Panc1 (cell line): ENCODE data around the gene NMT1. TPM values are rescaled to one million over a fixed set of nuclear protein-coding genes. Genes with fewer than 3 reads are reported as not detected.
A peak's percentile ranks its signal among the peaks of the same experiment; 100 is the strongest.

Source experiments
- ATAC-seq: fragments of 200-7000 bp; cut with Tn5 transposase; 2 replicates; pipeline ENCODE4 v1.9.1; 2020; ENCODE audit warnings: mild to moderate bottlenecking, moderate library complexity
- BruUV-seq: library from RNA; stranded (reverse); fragments of 400-500 nt; replicated peaks from 2 replicates; lab custom pipeline; 2021; lab: Mats Ljungman, UMichigan
- CTCF ChIA-PET: fragments of 300-600 bp; sonication (Branson Sonifier 250); formaldehyde crosslinking; loops from one replicate; lab custom pipeline; 2022; ENCODE audit warnings: antibody characterized with exemption; lab: Charles Lee
- POLR2A ChIA-PET: fragments of 300-600 bp; sonication (Branson Sonifier 250); formaldehyde crosslinking; loops from one replicate; lab custom pipeline; 2022; ENCODE audit warnings: antibody characterized with exemption; lab: Charles Lee
- DNase-seq: peaks from one replicate; pipeline ENCODE4 v3.0.0-alpha.2; 2010; ENCODE audit warnings: low read depth, low spot score
- H3K27ac ChIP-seq: 2 replicates; pipeline ENCODE4 v1.5.1; 2011; ENCODE audit warnings: mild to moderate bottlenecking, low read length, inconsistent platforms
- H3K27me3 ChIP-seq: fragments of 200-500 bp; sonication (Bioruptor generic); 2 replicates; pipeline ENCODE4 v1.6.0; 2014; ENCODE audit warnings: low read length, inconsistent platforms; ENCODE audit not compliant: control insufficient read depth, insufficient read depth
- H3K36me3 ChIP-seq: fragments of 200-500 bp; sonication (Bioruptor generic); 2 replicates; pipeline ENCODE4 v1.5.1; 2014; ENCODE audit warnings: inconsistent platforms, mild to moderate bottlenecking, low read length, moderate library complexity; ENCODE audit not compliant: control insufficient read depth, insufficient read depth
- H3K4me1 ChIP-seq: 2 replicates; pipeline ENCODE4 v1.5.1; 2011; ENCODE audit warnings: inconsistent platforms, mild to moderate bottlenecking, low read length, moderate library complexity; ENCODE audit not compliant: control insufficient read depth, insufficient read depth
- H3K4me3 ChIP-seq, 2 experiments: 2 replicates each; pipeline ENCODE4 v1.5.1; 2011 to 2012; ENCODE audit warnings: low read depth in 2 of 2, low read length in 2 of 2, mild to moderate bottlenecking in 2 of 2, inconsistent platforms in 1 of 2, moderate library complexity in 1 of 2
- H3K9me3 ChIP-seq: fragments of 200-500 bp; sonication (Bioruptor generic); 2 replicates; pipeline ENCODE4 v1.5.1; 2014; ENCODE audit warnings: low read depth, mild to moderate bottlenecking, inconsistent platforms, low read length, moderate library complexity; ENCODE audit not compliant: control insufficient read depth, insufficient read depth
- POLR2AphosphoS5 ChIP-seq: IDR thresholded peaks from 2 replicates; pipeline ENCODE4 v1.6.1; 2012; ENCODE audit warnings: mild to moderate bottlenecking, low read depth, low read length, moderate library complexity
- SIN3A ChIP-seq: IDR thresholded peaks from 2 replicates; pipeline ENCODE4 v1.6.1; 2012; ENCODE audit warnings: low read depth, mild to moderate bottlenecking, low read length, moderate library complexity, borderline replicate concordance; ENCODE audit not compliant: insufficient read depth
- TCF7L2 ChIP-seq: IDR thresholded peaks from 2 replicates; pipeline ENCODE4 v1.6.1; 2011; ENCODE audit warnings: mild to moderate bottlenecking, low read depth, low read length, inconsistent platforms
- in situ Hi-C: cut with HindIII; loops from 2 replicates; pipeline ENCODE4 v1.10.0; 2016; ENCODE audit warnings: low sequenced_read_pairs, low pct_unique_long_range_greater_than_20kb
- intact Hi-C: fragments of 100-400 bp; cut with micrococcal nuclease; formaldehyde crosslinking; loops from one replicate; pipeline ENCODE4 v1.10.0; 2022; ENCODE audit not compliant: unreplicated experiment
- total RNA-seq: library from RNA; stranded (reverse); gene quantifications from one replicate; pipeline ENCODE4 v1.2.1, GENCODE V29; 2021; ENCODE audit not compliant: unreplicated experiment
- TF ChIP-seq, protein P1 (sequence below), 2 experiments: IDR thresholded peaks; 2 replicates each; pipeline ENCODE4 v1.6.1; 2011 to 2012; ENCODE audit warnings: low read depth in 2 of 2, control low read depth in 1 of 2, low read length in 1 of 2, mild to moderate bottlenecking in 1 of 2, moderate library complexity in 1 of 2; ENCODE audit not compliant: insufficient read depth in 1 of 2
- TF ChIP-seq, protein P2 (sequence below): fragments of 450-650 bp; IDR thresholded peaks from 2 replicates; pipeline ENCODE4 v1.5.1; 2017; ENCODE audit warnings: mild to moderate bottlenecking

The NMT1 gene
- total RNA-seq, 1 experiment from 2014 or later: 105 TPM

DNA sequence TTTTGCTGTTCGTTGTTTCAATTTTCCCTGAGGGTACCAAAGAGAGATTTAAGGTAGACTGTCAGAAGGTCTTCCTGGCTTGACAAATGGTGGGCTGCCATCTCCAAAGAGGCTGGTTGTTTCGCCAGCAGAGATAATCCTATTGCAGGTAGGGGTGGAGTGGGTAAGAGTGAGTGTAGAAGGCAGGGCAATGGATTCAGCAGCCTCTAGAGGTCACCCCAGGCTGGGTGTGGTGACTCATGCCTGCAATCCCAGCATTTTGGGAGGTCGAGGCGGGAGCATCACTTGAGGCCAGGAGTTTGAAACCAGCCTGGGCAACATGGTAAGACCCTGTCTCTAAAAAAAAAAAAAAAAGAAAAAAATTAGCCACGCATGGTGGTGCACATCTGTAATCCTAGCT is 44.3 kb upstream of the NMT1 start:
- no peak overlapping the region for H3K4me3 ChIP-seq
- in situ Hi-C loops (no loop called here), intact Hi-C loops (no loop called here)
- H3K4me1 ChIP-seq: peaks cover 19% of the 10 kb centered on the region
- POLR2A ChIA-PET: no interaction called here
- CTCF ChIA-PET: no interaction called here
- H3K27me3 ChIP-seq: no peaks in the 10 kb centered on the region
- ATAC-seq: no peak
- no peak overlapping the region for H3K27ac ChIP-seq
- DNase-seq: no peak
- no peaks in the 10 kb centered on the region for H3K36me3 ChIP-seq
- no TSS peak for BruUV-seq
- TF ChIP-seq TCF7L2: no peak
- no peaks in the 10 kb centered on the region for H3K9me3 ChIP-seq

DNA sequence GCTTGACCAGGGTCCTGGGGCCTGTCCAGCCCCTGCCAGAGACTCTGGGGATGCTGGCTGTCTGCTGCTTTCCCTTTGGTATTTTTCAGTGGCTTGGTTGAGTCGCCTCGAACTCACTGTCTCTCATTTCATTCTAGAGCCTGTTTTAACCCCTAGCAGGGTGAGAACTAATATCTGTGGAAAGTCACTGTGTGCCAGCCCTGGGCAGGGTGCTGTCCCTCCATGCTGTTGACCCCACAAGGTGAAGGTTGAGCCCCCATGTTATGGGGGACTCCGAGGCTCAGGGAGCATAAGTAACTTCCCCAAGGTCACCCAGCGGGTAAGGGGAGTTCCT is 42.6 kb upstream of the NMT1 start:
- POLR2A ChIA-PET: no interaction called here
- peak overlapping the region; percentile 57 for H3K27ac ChIP-seq
- ATAC-seq (no peak), DNase-seq (no peak)
- TF ChIP-seq, protein P1, sequence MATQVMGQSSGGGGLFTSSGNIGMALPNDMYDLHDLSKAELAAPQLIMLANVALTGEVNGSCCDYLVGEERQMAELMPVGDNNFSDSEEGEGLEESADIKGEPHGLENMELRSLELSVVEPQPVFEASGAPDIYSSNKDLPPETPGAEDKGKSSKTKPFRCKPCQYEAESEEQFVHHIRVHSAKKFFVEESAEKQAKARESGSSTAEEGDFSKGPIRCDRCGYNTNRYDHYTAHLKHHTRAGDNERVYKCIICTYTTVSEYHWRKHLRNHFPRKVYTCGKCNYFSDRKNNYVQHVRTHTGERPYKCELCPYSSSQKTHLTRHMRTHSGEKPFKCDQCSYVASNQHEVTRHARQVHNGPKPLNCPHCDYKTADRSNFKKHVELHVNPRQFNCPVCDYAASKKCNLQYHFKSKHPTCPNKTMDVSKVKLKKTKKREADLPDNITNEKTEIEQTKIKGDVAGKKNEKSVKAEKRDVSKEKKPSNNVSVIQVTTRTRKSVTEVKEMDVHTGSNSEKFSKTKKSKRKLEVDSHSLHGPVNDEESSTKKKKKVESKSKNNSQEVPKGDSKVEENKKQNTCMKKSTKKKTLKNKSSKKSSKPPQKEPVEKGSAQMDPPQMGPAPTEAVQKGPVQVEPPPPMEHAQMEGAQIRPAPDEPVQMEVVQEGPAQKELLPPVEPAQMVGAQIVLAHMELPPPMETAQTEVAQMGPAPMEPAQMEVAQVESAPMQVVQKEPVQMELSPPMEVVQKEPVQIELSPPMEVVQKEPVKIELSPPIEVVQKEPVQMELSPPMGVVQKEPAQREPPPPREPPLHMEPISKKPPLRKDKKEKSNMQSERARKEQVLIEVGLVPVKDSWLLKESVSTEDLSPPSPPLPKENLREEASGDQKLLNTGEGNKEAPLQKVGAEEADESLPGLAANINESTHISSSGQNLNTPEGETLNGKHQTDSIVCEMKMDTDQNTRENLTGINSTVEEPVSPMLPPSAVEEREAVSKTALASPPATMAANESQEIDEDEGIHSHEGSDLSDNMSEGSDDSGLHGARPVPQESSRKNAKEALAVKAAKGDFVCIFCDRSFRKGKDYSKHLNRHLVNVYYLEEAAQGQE (IDR thresholded peaks at IDR 0.05; ENCODE audit: insufficient read depth in 1 of 2, low read depth in 2 of 2, low read length in 1 of 2): no peak
- TF ChIP-seq SIN3A (no peak), TCF7L2 (no peak), POLR2AphosphoS5 (no peak)
- TF ChIP-seq, protein P2, sequence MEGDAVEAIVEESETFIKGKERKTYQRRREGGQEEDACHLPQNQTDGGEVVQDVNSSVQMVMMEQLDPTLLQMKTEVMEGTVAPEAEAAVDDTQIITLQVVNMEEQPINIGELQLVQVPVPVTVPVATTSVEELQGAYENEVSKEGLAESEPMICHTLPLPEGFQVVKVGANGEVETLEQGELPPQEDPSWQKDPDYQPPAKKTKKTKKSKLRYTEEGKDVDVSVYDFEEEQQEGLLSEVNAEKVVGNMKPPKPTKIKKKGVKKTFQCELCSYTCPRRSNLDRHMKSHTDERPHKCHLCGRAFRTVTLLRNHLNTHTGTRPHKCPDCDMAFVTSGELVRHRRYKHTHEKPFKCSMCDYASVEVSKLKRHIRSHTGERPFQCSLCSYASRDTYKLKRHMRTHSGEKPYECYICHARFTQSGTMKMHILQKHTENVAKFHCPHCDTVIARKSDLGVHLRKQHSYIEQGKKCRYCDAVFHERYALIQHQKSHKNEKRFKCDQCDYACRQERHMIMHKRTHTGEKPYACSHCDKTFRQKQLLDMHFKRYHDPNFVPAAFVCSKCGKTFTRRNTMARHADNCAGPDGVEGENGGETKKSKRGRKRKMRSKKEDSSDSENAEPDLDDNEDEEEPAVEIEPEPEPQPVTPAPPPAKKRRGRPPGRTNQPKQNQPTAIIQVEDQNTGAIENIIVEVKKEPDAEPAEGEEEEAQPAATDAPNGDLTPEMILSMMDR: no peak
- CTCF ChIA-PET: interaction anchor here (0.7 kb wide), 1 partner anchor 13 kb away, joined by 6 read pairs; no protein-coding TSS in a partner anchor
- H3K9me3 ChIP-seq: no peaks in the 10 kb centered on the region
- intact Hi-C loops (no loop called here), in situ Hi-C loops (no loop called here)
- no peaks in the 10 kb centered on the region for H3K27me3 ChIP-seq
- peaks cover 19% of the 10 kb centered on the region for H3K4me1 ChIP-seq
- H3K4me3 ChIP-seq: peak overlapping the region; percentile 38 to 46
- BruUV-seq: no TSS peak
- H3K36me3 ChIP-seq: no peaks in the 10 kb centered on the region

DNA sequence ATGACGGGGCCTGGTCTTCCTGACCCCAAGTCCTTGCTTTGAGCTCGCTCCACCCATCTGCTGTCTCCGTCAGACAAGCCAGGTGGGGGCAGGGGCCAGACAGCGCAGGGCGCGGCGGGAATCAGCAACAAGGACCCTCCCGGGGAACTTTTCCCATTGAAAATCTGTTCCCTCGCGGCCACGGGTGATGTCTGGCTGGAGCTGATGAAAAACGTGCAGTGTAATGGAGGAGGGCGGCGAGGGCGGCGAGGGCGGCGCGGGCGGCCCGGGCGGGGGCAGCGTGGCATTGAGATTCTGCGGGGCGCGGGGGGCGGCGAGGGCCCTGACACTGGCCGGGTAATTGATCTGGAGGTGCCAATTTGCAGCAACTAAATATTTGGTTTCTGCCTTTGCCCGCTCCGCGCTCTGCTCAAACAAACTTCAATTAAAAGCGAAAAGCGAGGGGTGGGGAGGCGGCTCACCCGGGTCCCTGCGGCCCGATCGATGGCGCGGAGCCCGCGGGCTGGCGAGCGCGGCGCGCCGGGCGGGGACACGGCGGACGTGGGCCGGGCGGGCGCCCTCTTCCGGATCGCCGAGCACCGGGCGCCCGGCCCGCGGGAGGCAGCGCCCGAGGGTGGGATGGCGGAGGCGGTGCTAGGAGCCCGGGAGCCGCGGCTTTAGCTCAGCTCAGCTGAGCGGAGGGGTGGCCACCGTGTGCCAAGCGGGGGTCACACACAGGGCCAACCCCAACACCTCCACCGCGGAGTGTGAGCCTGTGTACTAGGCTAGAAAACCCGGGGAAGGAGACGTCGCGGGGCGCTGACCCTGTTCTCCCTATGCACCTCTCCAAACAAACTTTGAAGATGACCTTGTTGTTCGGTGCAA is 42.0 kb upstream of the NMT1 start:
- BruUV-seq: no TSS peak
- in situ Hi-C loops (no loop called here), intact Hi-C loops (no loop called here)
- peak overlapping the region; percentile 38 to 46 for H3K4me3 ChIP-seq
- H3K27ac ChIP-seq: peak overlapping the region; percentile 57
- POLR2A ChIA-PET: no interaction called here
- no peaks in the 10 kb centered on the region for H3K27me3 ChIP-seq
- H3K9me3 ChIP-seq: no peaks in the 10 kb centered on the region
- TF ChIP-seq, protein P2: peak; percentile 82
- TF ChIP-seq, protein P1 (IDR thresholded peaks at IDR 0.05; ENCODE audit: insufficient read depth in 1 of 2, low read depth in 2 of 2, low read length in 1 of 2): no peak
- CTCF ChIA-PET: interaction anchor here (0.7 to 3.5 kb wide), 2 partner anchors 13 to 98 kb away, joined by 6 to 15 read pairs; no protein-coding TSS in a partner anchor
- ATAC-seq (peak; percentile 73), DNase-seq (no peak)
- no peaks in the 10 kb centered on the region for H3K36me3 ChIP-seq
- peaks cover 19% of the 10 kb centered on the region for H3K4me1 ChIP-seq
